ENCODE data around the gene SYTL5.

Gene SYTL5

DNA sequence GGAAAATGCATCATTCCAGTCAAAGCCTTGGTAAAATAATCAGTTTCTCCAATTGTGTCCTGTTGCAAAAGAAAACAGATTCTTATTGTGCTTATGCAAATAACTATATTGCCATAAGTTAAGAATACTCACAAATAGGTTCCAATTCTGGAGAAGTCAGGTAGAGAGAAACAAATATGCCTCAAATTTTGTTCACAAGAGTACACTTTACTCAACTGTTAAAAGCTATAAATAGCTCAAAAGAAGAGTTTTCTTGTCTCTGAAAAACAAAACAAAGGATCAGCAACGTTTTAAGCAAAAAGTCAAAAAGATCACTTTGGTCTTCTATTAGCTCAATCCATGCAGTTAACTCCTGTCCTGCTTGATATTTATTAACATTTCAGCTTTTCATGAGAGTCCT lies 21.9 kb downstream of the SYTL5 start:
- DNase-seq = no peak

DNA sequence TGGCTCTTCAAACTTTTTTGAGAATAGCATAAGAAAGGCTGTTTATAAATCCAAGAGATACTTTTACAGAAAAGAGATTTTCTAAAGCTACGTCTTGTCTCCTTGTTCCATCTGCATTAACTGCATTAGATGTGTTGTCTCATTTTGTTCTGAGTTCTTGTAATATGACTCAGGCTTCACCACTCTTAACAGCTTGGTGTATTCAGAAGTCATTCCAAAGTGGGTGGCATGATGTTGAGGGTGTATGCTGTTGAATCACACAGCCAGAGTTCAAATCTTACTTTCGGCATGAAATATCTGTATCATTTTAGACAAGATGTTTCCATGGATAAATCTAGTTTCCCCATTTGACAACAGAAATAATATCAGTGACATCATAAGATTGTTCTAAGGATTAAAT lies 30.1 kb downstream of the SYTL5 start:
- no peak for DNase-seq

DNA sequence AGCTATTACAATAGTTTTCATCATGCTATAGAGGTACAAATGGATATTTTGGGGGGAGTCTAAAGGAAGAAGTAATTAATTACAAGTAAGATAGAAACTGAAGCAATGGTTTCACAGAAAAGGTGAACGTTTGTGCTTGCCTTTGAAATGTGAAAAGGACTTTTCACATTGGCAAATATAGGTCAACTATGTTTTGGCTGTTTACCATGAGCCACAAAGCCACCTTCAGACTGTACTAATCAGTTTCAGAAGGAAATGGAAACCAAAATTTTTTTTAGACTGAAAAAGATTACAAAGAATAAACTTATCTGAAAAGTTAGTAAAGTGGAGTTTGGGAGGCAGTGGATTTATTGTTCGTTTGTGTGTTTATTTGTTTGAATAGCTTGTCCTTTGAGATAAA lies 32.1 kb downstream of the SYTL5 start:
- DNase-seq = no peak

DNA sequence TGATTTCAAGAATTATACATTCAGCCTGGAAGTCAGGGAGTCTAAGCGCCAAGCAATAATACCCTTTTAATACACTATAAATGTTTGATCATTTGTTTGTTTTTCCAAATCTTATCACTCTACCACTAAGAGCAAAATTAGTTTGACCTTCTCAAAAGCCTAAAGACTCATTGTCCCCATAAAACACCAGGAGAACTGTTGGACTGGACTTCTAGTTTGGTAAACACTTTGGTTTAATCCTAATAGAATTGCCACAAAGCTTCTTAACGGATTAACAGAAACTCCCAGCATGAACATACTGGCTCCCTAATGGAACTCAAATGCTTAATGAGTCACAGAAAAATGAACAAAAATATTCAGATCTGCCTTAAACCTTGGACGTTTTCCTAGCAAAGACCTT lies 34.9 kb downstream of the SYTL5 start:
- no peak for DNase-seq

DNA sequence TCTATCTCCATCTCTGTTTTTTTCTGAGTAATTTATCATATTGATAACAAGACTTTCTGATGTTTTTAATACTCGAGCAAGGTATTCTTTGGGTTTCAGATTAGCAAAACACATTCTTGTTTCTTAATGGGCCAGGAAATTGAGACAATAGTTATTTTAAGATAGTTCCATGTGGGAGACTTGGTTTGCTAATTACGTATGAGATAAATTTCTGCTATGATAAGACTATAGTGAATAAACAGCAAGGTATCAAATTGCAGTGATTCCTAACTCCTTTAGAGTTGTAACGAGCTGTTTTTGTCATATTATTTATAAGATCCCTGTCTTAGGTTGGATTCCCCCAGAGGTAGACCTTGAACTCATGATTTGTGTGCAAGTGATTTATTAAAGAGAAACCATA lies 38.3 kb downstream of the SYTL5 start:
- DNase-seq = no peak

DNA sequence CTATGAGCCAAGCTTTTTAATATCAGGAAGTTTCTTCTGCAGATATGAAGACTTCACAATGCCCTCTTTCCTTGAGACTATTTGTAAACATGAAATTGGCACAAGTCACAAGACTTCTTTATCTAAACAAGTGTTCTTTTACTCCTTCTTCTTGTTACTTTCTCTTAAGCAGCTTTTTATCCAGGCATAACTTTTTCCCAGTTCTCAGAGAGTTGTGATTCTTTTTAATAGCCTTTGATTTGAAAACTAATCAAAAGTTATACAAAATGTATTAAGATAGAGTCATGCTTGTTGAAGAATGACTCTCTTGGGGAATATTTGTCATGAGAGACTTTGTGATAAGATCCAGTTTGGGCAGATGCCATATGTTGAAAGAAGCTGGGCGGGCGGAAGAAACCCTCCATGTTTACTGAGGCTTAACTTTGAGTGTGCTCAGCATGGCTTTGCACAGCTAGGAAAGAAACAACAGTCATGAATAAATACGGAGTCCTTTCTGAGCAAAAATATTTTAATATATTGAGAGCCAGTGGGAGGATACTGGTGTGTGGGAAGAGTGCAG lies 39.3 kb downstream of the SYTL5 start:
- no peak for DNase-seq

DNA sequence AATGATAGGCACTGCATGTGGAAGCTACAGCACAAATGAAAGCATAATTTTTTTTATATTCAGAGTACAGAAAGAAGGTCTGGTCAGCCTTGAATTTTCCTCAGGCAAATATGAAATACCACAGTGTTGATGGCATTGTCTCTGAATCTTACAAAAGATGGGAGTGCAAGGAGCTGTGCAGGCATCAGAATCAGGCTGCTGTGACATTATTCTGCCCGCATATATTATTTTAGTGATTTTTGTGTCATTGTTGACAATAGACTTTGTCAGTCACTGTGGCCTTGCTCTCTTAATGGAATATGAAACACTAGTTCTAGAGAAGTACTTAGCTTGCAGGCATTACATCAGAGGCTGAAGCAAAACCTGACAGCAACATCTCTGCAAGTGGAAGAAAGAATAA lies 42.5 kb downstream of the SYTL5 start:
- no peak for DNase-seq

DNA sequence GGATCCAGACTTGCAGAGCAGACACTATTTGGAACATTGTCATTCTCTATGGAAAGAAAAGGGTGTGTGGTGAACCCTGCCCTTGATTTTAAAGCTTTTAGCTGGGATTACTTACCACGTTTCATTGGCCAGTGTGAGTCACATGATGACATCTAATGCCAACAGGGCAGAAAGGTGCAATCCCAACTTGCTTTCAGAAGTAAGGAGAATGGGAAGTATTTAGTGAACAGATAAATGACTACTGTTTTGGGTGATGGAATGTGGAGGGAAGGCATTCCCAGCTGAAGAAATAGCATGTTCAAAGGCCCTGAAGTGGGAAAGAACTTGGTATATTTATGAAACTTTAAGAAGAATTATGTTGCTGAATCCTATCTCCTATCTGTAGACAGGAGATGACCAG lies 44.5 kb downstream of the SYTL5 start:
- no peak for DNase-seq

DNA sequence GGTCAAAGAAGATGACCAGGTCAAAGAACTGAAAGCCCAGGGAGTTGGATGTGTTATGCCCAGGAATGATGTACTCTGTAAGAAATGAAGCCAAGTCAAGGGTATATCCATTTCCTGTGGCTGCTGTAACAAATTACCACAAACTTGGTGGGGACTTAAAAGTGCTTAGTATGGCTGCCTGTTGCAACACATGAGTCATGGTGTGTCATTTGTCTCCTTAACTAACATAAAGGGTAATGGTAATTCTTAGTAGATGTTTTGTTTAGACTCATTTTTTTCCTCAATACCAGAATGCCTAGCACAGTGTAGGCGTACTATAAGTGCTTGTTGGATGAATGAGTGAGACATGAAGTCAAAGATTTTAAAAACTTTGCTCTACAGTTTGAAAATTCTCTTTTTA lies 45.7 kb downstream of the SYTL5 start:
- DNase-seq = peak in 1 of 5 donors; percentile 21

DNA sequence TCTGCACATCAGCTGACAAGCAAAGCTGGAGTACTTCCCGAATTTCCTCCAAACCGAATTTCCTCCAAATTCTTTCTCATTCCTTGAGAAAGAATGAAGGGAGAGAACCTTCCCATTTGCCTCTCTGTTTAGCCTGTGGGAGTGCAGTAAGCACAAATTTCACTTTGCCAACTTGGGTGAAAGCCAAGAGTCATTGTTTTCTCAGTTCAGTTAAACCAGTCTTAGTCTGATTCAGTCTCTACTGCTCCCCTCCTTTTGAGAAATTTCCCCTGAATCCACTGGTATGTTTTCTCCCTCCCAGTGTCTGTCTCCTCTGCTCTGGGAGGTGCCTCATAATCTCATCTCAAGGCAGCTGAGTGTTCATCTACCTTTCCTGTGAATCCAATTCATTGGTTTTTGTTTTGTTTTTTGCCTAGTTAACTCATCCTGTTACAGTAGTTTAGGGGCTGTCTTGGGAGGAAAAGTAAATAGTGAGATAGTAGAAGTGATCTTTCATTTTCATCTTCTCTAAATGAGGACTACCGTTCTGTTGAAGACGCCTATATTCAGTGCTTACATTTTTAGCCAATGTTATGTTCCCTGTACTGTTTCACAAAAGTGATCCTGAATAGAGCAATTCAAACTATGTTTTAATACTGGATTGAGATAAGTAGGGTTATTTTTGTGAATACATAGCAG lies 49.0 kb downstream of the SYTL5 start:
- no peak for DNase-seq

DNA sequence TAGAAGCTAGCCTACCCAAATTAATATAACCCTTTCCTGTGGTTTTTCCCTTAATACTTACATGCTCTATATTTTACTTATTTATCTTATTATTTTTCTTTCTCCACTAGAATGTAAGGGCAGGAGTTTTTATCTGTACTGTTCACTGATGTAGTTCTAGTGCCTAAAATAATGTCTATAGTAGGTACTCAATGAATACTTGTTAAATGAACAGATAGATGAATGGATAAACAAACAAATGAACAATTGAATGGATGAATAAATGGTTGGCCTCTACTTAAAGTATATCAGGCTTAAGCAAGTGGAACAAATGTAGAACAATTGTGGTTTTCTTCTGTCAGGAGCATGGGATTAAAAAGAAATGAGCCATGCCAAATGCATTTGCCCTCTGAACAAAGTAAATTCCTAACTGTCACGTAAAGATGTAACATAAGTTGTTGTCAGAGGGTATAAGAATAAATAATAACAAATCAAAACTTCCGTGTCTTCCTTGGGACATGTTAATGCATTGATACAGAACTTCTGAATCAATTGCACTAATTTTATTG lies 54.1 kb downstream of the SYTL5 start:
- DNase-seq = no peak

DNA sequence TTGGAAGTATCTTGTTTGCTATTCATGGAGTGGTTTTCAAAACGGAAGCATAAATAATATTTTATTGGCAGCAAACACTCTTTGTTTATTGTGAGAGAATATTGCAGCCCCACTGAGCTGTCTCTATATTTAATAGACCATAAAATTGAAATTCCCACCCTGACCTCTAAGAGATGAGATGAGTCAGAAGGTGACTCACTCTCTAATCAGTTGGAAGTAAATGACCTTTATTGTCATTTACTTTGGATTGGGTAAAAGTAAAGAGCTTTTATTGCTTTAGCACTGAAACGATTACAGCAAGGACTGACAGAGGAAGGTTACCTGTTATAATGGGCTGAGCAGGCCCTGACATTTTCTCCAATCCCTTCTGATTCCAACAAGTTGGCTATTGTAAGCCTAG lies 55.0 kb downstream of the SYTL5 start:
- no peak for DNase-seq

DNA sequence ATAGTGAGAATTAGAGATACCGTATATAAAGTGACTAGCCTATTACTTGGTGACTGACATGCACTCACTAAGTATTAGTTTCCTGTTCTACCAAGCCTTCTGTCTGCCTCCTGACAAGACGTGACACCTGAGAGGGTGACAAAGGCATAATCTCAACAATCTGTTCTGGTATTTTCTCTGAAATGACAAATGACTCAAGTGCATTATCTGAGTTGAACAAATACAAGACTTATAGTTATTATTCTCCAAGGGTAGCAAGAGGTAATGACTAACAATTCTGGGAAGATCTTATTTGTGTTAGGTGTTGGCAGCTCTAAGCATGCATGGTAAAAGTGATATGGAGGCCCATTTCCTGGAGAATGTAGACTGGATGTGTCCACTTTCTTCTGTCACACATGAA lies 60.6 kb downstream of the SYTL5 start:
- DNase-seq = no peak

DNA sequence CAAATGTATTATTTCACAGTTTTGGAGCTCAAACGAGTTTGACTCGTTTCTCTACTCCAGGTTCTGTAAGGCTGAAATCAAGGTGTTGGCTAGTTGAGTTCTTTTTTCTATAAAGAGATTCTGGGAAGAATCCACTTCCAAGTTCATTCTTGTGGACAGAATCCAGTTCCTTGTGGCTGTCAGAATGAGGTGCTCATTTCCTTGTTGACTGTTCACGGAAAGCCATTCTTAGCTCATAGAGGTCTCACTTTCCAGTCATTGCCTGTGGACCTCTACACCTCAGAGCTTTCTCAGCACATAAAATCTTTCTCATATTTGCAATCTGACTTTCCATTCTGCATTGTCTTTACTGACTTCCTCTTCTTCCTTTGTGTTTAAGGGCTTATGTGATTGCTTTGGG lies 62.9 kb downstream of the SYTL5 start:
- no peak for DNase-seq

DNA sequence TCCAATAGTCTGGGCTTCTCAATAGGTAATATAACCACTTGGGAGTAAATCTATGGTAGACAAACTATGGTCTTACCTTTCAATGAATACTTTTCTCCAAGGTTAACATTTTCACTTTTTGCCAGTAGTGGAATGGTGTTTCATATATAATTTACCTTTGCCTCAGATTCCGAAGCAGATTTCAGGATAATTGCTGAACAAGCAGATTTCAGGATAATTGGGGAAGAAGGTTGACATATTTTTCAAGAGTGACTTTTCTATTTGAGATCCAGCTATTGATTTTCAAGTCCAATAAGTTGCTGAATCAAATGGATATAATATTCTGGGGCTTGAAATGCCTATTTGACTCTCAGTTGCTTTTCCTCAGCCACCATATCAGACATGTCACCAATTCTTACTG lies 63.6 kb downstream of the SYTL5 start:
- DNase-seq = no peak

DNA sequence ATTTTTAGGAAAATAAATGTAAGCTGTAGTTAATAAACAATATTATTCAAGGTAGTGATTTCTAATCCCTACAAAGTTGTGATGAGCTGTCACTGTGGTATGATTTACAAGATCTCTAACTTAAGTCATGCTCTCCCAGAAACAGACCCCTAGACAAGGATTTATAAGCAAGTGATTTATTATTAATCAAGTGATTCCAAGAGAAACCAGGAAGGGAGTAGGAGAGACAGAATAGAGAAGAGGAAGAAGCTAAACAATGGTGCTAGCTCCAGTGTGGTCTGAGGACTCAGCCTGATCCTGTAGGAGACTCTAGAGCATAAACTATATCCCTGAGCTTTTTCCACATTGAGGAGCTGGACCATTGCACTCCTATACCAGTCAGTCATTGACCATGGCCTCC lies 73.1 kb downstream of the SYTL5 start:
- no peak for DNase-seq

DNA sequence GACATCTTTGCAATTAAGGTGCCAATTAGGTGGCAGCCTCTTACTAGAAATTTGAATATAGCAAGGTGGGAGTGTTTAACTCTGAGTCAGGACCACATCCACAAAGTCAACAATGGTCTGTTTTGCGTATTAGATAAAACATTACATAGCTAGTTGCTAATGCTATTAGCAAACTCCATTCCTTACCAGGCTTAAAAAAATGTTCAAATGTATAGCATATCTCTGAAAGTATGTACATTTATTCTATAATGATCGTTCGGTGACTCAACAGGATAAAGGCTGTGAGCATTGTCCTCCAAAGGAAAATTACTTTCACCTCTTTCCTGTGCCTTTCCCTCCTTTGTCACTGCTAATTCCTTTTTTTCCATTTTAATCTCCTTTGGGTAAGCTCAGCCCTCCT lies 74.5 kb downstream of the SYTL5 start:
- DNase-seq = no peak

DNA sequence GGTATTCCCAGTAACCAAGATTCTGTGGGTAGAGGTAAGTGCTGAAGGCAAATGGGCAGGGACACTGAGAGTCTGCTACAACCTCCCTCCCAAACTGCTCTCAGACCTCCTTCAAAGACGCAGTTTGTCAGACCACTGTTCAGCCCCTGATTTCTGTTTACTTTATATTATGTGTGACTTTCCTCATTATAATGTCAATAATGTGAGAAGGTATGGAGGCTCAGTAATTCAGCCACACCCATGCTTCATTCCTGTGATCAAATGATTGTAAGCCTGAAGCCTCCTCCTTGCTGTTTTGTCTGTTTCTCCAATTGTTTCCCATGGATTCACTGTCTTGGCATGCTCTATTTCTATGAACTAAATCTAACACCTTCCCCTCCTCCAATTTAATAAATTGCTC lies 75.6 kb downstream of the SYTL5 start:
- DNase-seq = no peak

DNA sequence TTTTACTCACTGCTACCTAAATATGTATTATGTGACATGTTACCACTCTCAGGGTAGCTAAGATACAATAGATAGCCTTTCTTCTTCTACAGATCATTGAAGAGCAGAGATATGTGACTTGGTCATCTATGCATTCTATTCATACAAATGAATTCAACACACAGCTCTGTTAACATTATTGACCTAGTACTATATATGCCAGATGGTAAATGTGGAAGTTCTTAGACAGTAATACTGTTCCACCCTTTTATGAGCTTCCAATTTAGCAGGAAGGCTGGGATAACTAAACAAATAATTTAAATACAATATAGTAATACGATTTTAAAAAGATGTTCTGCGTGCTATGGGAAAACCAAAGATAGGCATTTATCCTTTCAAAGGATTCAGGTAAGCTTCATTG lies 76.0 kb downstream of the SYTL5 start:
- DNase-seq = no peak

DNA sequence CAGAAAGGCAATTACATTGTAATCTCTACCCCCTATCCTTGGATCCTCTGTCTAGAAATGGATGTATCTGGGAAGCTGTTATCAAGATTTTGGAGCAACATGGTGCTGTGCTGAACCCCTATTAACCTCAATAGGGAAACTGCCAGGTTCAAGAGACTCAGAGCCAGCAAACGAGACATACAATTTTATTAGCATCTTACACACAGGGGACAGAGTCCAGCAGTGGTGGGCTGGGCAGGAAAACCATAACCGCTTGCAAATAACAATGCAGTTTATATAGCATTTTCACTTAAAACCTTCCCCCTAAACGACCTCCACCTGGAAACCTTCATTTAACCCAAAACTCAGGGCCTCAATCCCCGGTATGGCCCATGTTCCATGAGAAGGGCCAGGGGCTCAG lies 79.5 kb downstream of the SYTL5 start:
- no peak for DNase-seq

DNA sequence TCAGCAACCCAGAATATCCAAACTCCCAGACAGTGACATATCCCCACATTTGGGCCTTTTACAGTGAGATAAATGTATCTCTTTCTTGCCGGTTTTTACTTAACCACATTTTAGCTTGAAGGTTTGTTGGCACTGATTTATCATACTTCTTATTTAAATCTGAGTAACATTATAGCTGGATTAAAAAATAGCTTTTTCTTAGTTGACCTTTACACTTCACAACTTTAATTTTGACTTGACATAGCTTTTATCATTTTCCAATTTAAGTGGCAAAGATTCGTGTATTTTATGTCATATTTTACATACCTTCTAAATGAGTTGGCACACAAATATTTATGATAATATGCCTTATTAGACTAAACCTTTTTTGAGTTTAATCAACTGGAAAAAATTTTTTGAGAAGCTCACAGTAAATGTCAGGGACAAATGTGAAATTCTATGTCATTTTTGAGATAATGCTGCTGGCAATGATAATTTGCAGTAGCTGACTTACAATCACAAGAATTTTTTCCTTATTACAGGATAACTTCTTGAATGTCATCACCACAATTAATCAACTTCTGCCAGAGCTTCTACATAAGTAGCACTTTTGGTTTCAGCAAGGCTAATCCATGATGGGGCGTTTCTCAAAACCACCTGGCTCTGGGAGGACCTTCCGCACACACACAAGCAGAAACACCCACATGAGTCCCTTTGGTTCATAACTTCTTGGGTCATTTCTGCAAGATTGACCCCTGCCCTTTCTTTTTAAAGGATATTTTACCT lies 80.3 kb downstream of the SYTL5 start:
- DNase-seq = no peak

DNA sequence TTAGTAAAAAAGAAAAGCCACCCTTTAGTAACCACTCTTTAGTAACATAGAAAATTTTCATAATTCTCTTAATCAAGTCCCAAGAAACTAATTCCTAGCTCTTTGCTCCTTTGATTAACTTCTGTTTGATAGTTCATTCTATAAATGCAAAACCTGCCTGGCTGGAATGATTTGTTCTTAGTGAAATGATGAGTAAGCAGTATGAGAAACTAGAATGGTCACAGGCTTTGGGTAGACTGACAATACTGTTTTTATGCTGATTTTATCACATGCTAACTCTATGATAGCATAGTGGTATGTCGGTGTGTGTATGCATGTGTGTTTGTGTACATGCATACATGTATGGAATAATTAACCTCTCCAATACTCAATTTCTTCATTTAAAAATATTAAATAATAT lies 81.2 kb downstream of the SYTL5 start:
- no peak for DNase-seq

DNA sequence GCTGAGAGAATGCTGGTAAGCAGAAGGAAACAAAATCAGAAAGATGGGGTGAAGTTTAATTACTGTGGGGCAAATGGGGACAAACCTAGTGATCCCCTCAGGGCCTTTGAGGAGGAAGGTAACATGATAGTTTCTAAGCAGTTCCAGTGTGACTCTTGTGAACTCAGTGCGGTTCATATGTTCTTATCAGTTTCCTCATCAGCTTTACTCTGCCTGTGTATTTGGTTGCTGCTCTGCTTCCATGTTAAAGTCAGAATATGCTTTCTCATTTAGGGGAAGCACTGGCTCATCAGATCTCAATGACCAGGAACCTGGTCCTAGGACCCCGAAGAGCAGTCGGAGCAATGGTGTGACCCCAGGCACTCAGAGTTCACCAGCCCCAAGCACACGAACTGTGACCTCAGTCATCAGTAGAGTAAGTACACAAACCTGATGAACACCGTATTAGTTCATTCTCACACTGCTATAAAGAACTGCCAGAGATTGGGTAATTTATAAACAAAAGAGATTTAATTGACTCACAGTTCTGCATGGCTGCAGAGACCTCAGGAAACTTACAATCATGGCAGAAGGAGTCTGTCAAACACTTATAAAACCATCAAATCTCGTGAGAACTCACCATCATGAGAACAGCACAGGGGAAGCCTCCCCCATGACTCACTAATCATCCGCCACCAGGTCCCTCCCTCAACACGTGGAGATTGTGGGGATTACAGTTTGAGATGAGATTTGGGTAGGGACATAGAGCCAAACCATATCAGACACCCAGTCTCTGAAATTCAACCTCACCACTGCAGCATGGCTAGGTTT lies 83.0 kb downstream of the SYTL5 start:
- DNase-seq = no peak

Data from T-helper 1 cell (primary cell).